ENCODE measurements around the gene BCORL1.

GRCh38 chrX:130086447-130087206, 104.2 kb downstream of the BCORL1 start:
- TF ChIP-seq CTCF (IDR thresholded peaks at IDR 0.05; ENCODE audit: insufficient read depth, low read length) (no peak), POLR2AphosphoS5 (IDR thresholded peaks at IDR 0.05; ENCODE audit: low read depth) (peak; percentile 56; the same call in 1 of the 2 replicates), REST (IDR thresholded peaks at IDR 0.05; ENCODE audit: insufficient replicate concordance, low read depth) (no peak)
